Sigmoid colon (tissue), 7 donors: ENCODE measurements around the gene OSCP1. TPM values are rescaled to one million over a fixed set of nuclear protein-coding genes. Genes with fewer than 3 reads are reported as not detected.

ENCODE experiments used
- DNase-seq: peaks from one replicate; pipeline ENCODE4 v3.0.0-alpha.2; 2019
- H3K27ac ChIP-seq, 4 donors: fragments of 200-600 bp; sonication (generic); one replicate each; pipeline ENCODE4 v1.5.1; 2016 to 2019; ENCODE audit warnings: mild to moderate bottlenecking in 1 of 4
- H3K27me3 ChIP-seq, 3 donors: fragments of 200-600 bp; sonication (generic); one replicate each; pipeline ENCODE4 v1.5.1; 2019; ENCODE audit warnings: mild to moderate bottlenecking in 1 of 3
- H3K36me3 ChIP-seq, 4 donors: fragments of 200-600 bp; sonication (generic); one replicate each; pipeline ENCODE4 v1.5.1; 2016 to 2019
- H3K4me1 ChIP-seq, 4 donors: fragments of 200-600 bp; sonication (generic); one replicate each; pipeline ENCODE4 v1.5.1; 2017 to 2019
- H3K4me3 ChIP-seq, 4 donors: fragments of 200-600 bp; sonication (generic); one replicate each; pipeline ENCODE4 v1.5.1; 2017 to 2019; ENCODE audit warnings: mild to moderate bottlenecking in 2 of 4, moderate library complexity in 1 of 4
- H3K9me3 ChIP-seq, 4 donors: fragments of 200-600 bp in 3 of 4; sonication (generic) in 3 of 4; one replicate each; pipeline versions ENCODE4 v1.5.1 to v1.6.1; 2013 to 2019
- CTCF ChIP-seq, 4 experiments: fragments of 450-650 bp in 3 of 4; fragments of 200-600 bp in 1 of 4; IDR thresholded peaks; one replicate each; pipeline ENCODE4 v1.5.1; 2016 to 2019; ENCODE audit warnings: antibody characterized with exemption in 4 of 4, mild to moderate bottlenecking in 3 of 4, moderate library complexity in 2 of 4
- POLR2A ChIP-seq, 2 donors: fragments of 450-650 bp; IDR thresholded peaks; one replicate each; pipeline ENCODE4 v1.6.1; 2016; ENCODE audit warnings: antibody characterized with exemption in 2 of 2, mild to moderate bottlenecking in 2 of 2, moderate library complexity in 2 of 2
- WGBS, 2 donors: extraction: QIAGEN DNeasy Blood & Tissue Kit; methylation state at CpG; one replicate each; pipeline ENCODE4 v1.1.7; 2013; 5-methylcytosine and 5-hydroxymethylcytosine counted together
- intact Hi-C: fragments of 100-400 bp; cut with DNase I; formaldehyde crosslinking; loops from one replicate; pipeline ENCODE4 v1.15.1; 2023
- polyA plus RNA-seq, 3 donors: library from polyadenylated mRNA; stranded (reverse); fragments of 200-250 nt; gene quantifications; one replicate each; pipeline ENCODE4 v1.2.3, GENCODE V29; 2013
- small RNA-seq, 3 donors: library from RNA; depleted of rRNA; stranded (forward); fragments of <200 nt; gene quantifications; one replicate each; pipeline ENCODE3, GENCODE V24; 2016
- total RNA-seq, 4 donors: library from RNA; depleted of rRNA; stranded (reverse); fragments of >200 nt; gene quantifications; one replicate each; pipeline ENCODE4 v1.1.0, GENCODE V29; 2016
- donor health status: healthy with polysubstance abuse.
- donor health status: Bipolar disorder and iron deficiency.
- donor health status: healthy.

Gene OSCP1
- total and polyA plus RNA-seq, 7 donors = 1.8 to 15.3 (median 10.3) TPM; not detected in 1

DNA sequence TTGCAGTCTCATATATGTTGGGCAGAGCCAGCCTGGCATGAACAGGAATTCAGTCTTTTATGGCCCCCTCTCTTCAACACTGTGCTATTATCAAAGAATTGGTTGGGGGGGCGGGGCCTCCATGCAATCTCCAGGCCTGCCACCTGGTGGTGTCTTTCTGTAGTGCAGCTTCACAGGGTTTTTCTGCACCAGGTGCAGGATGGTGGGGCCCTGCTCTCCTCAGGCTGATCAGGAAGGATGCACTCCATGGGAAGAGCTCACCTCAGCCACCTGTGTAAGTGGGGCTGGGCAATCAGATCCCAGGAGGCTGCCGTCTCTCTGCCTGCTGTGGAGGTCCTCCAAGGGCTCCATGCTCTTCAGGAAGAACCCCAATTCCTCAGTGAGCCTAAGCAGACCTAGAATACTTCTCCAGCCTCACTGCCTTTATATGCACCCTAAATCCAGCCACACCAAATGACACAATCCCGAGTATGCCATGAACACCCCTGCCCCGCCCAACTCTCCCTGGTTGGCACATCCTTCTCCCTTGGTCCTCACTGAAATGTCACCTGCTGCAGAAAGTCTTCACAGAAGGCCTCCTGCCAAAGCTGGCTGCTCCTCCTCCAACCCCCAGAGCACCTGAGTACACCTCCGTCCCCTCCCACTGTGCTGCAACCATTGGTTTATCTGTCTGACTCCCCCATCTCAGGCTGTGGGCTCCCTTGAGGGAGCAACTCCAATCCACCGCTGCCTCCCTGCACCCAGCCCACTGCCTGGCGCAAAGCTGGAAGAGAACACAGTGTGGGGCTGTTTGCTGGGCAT lies 81.0 kb downstream of the OSCP1 start:
- Histone ChIP-seq H3K4me3 (no peak overlapping the region), H3K9me3 (no peaks in the 10 kb centered on the region), H3K27me3 (no peaks in the 10 kb centered on the region), H3K36me3 (peaks cover 0 to 10% (median 5%) of the 10 kb centered on the region in 4 donors), H3K4me1 (peaks cover 0 to 66% (median 60%) of the 10 kb centered on the region in 4 donors), H3K27ac (peak overlapping the region in 3 of 4 donors; percentile 13 to 46 (median 33))
- intact Hi-C loops = loop anchor here (2.0 to 5.0 kb wide), 4 partner anchors 18 to 62 kb away; partner anchors contain the start of gene SH3D21
- DNase-seq = peak; percentile 86
- TF ChIP-seq POLR2A (IDR thresholded peaks at IDR 0.05) = no peak
- peak; percentile 82 to 97 (median 94) for TF ChIP-seq CTCF (IDR thresholded peaks at IDR 0.05)
- WGBS, 2 donors = 42 to 49% methylated on average over 7 of the region's 7 CpGs

Small RNA genes lying within 50 kb of the gene (small RNA-seq; reads per million reads assigned to genes)
- gene RNU4-27P = 0 reads per million in 3 donors
- gene SNORA63C = 0.29 to 1.4 (median 0.90) reads per million in 3 donors

Other genes with a start within 250 kb of the OSCP1 start
- gene THRAP3, start 226.0 kb downstream of the OSCP1 start, total RNA-seq = 100 to 1,000 TPM in 1 of 4 donors, 10 to 100 TPM in 3; 77.8 to 104 (median 89.9) TPM
- gene THRAP3, start 226.0 kb downstream of the OSCP1 start, polyA plus RNA-seq = 10 to 100 TPM; 25.4 to 52.0 (median 30.6) TPM
- gene SH3D21, start 144.1 kb downstream of the OSCP1 start, total RNA-seq = 1 to 10 TPM in 2 of 4 donors, under 1 TPM in 2; 0.16 to 3.0 (median 1.0) TPM
- gene SH3D21, start 144.1 kb downstream of the OSCP1 start, polyA plus RNA-seq = 1 to 10 TPM; 1.8 to 7.4 (median 5.8) TPM
- 100 to 1,000 TPM in 1 of 4 donors, 10 to 100 TPM in 3; 46.7 to 102 (median 71.0) TPM for gene EVA1B, start 126.8 kb downstream of the OSCP1 start, total RNA-seq
- 10 to 100 TPM in 2 of 3 donors, 1 to 10 TPM in 1; 5.8 to 18.0 (median 17.2) TPM for gene EVA1B, start 126.8 kb downstream of the OSCP1 start, polyA plus RNA-seq
- gene STK40, start 64.5 kb downstream of the OSCP1 start, total RNA-seq = 10 to 100 TPM; 37.1 to 49.4 (median 43.5) TPM
- gene STK40, start 64.5 kb downstream of the OSCP1 start, polyA plus RNA-seq = 10 to 100 TPM; 27.6 to 55.6 (median 40.7) TPM
- gene LSM10, start 52.5 kb downstream of the OSCP1 start, total RNA-seq = 100 to 1,000 TPM in 2 of 4 donors, 10 to 100 TPM in 2; 56.6 to 114 (median 90.0) TPM
- gene LSM10, start 52.5 kb downstream of the OSCP1 start, polyA plus RNA-seq = 10 to 100 TPM; 50.5 to 51.3 (median 50.9) TPM
- 100 to 1,000 TPM in 1 of 4 donors, 10 to 100 TPM in 3; 70.3 to 115 (median 79.0) TPM for gene MRPS15, start 13.9 kb upstream of the OSCP1 start, total RNA-seq
- 100 to 1,000 TPM in 2 of 3 donors, 10 to 100 TPM in 1; 81.1 to 103 (median 103) TPM for gene MRPS15, start 13.9 kb upstream of the OSCP1 start, polyA plus RNA-seq
- 1 to 10 TPM; 7.5 to 9.1 (median 8.6) TPM for gene CSF3R, start 32.5 kb upstream of the OSCP1 start, total RNA-seq
- gene CSF3R, start 32.5 kb upstream of the OSCP1 start, polyA plus RNA-seq = 1 to 10 TPM; 3.9 to 4.2 (median 3.9) TPM